K562 (cell line): ENCODE measurements around the gene COASY. TPM values are rescaled to one million over a fixed set of nuclear protein-coding genes. Genes with fewer than 3 reads are reported as not detected.

Experiments used
- ARNT ChIP-seq, 2 experiments: fragments of 450-650 bp; IDR thresholded peaks; 2 replicates each; pipeline ENCODE4 v1.6.1; 2016; ENCODE audit warnings: mild to moderate bottlenecking in 1 of 2
- ATF7 ChIP-seq: fragments of 450-650 bp; IDR thresholded peaks from 2 replicates; pipeline ENCODE4 v1.7.1; 2014; ENCODE audit warnings: mild to moderate bottlenecking, moderate library complexity
- C11orf30 ChIP-seq: fragments of 450-650 bp; IDR thresholded peaks from 2 replicates; pipeline ENCODE4 v1.6.1; 2016; ENCODE audit warnings: low read depth, mild to moderate bottlenecking
- CAMTA2 ChIP-seq: fragments of 250-450 bp; sonication (Bioruptor Pico); conservative IDR thresholded peaks from 2 replicates; pipeline ENCODE4 v1.5.1; 2022
- HCFC1 ChIP-seq: IDR thresholded peaks from 2 replicates; pipeline ENCODE4 v1.6.1; 2012; ENCODE audit warnings: low read depth, low read length, improper control_type of control experiment
- HDAC2 ChIP-seq: fragments of 450-650 bp; IDR thresholded peaks from 2 replicates; pipeline ENCODE4 v1.6.1; 2016; ENCODE audit warnings: mild to moderate bottlenecking
- HLTF ChIP-seq: fragments of 450-650 bp; IDR thresholded peaks from 2 replicates; pipeline ENCODE4 v1.6.1; 2016
- KDM5B ChIP-seq: fragments of 200-600 bp; sonication (generic); IDR thresholded peaks from 2 replicates; pipeline ENCODE4 v1.6.1; 2012; ENCODE audit warnings: low read depth, mild to moderate bottlenecking, moderate library complexity, low read length, control low read depth, inconsistent platforms; ENCODE audit not compliant: insufficient replicate concordance
- NFE2L1 ChIP-seq: fragments of 450-650 bp; IDR thresholded peaks from 2 replicates; pipeline ENCODE4 v1.6.1; 2016; ENCODE audit warnings: missing genetic modification characterization, low read depth, mild to moderate bottlenecking, missing compliant biosample characterization, moderate library complexity, borderline replicate concordance
- PBX2 ChIP-seq, 2 experiments: IDR thresholded peaks in 1 of 2; conservative IDR thresholded peaks in 1 of 2; 2 replicates each; pipeline ENCODE4 v1.6.1; 2016; ENCODE audit warnings: low read depth in 2 of 2, mild to moderate bottlenecking in 1 of 2, missing compliant biosample characterization in 1 of 2, missing genetic modification characterization in 1 of 2, moderate library complexity in 1 of 2
- POLR2AphosphoS5 ChIP-seq: IDR thresholded peaks from 2 replicates; pipeline ENCODE4 v1.6.1; 2011; ENCODE audit warnings: mild to moderate bottlenecking, low read depth, low read length, moderate library complexity; ENCODE audit not compliant: control insufficient read depth, insufficient read depth
- POLR3G ChIP-seq: IDR thresholded peaks from 2 replicates; pipeline ENCODE4 v1.6.1; 2011; ENCODE audit not compliant: insufficient read length, insufficient replicate concordance; ENCODE audit errors: extremely low read depth
- SMAD1 ChIP-seq: fragments of 150-350 bp; IDR thresholded peaks from 2 replicates; pipeline ENCODE4 v1.6.1; 2014; ENCODE audit warnings: low read length, low read depth; ENCODE audit not compliant: partially characterized antibody
- SREBF1 ChIP-seq: fragments of 150-350 bp; IDR thresholded peaks from 2 replicates; pipeline ENCODE4 v1.6.1; 2014; ENCODE audit warnings: antibody characterized with exemption, low read depth, low read length, borderline replicate concordance
- SRF ChIP-seq, 2 experiments: fragments of 250-450, 450-650 bp in 1 of 2; sonication (Bioruptor Pico) in 1 of 2; sonication (generic) in 1 of 2; formaldehyde crosslinking; IDR thresholded peaks; 2 replicates each; pipeline versions ENCODE4 v1.5.0 to v1.5.1; 2020 to 2022; ENCODE audit warnings: mild to moderate bottlenecking in 1 of 2, missing genetic modification reagents in 1 of 2
- TEAD2 ChIP-seq: fragments of 450-650 bp; IDR thresholded peaks from 2 replicates; pipeline ENCODE4 v1.6.1; 2016; ENCODE audit warnings: missing genetic modification characterization, control low read depth, missing compliant biosample characterization
- ZBTB33 ChIP-seq: sonication (generic); formaldehyde crosslinking; IDR thresholded peaks from 2 replicates; pipeline ENCODE4 v1.8.1; 2023; ENCODE audit warnings: mild to moderate bottlenecking, missing genetic modification reagents
- ZNF41 ChIP-seq: fragments of 250-450 bp; sonication (Bioruptor Pico); conservative IDR thresholded peaks from 2 replicates; pipeline ENCODE4 v1.4.0; 2020; ENCODE audit warnings: mild to moderate bottlenecking
- ZNF830 ChIP-seq: fragments of 250-450 bp; sonication (Bioruptor Pico); IDR thresholded peaks from 2 replicates; pipeline ENCODE4 v1.5.0; 2021; ENCODE audit warnings: mild to moderate bottlenecking
- polyA plus RNA-seq, 8 experiments: library from polyadenylated mRNA; depleted of rRNA in 4 of 8; stranded (reverse) in 5 of 8; unstranded in 3 of 8; fragments of >200 nt; fragmentation: Nextera tagmentation in 2 of 8; fragmentation: Illumina TruSeq in 1 of 8; extraction: Ambion mirVana in 2 of 8; extraction: Trizol in 1 of 8; gene quantifications; 2 replicates each; pipeline versions ENCODE4 v1.2.1 to v1.2.3, GENCODE V29; 2011 to 2014; ENCODE audit warnings: inconsistent platforms in 1 of 8, missing spikeins in 1 of 8
- total RNA-seq, 7 experiments: library from RNA; depleted of rRNA in 6 of 7; stranded (reverse); fragments of >200 nt in 6 of 7; fragmentation: Illumina TruSeq in 2 of 7; extraction: Trizol in 2 of 7; gene quantifications; 2 replicates each; pipeline versions ENCODE4 v1.2.1 to v1.2.3, GENCODE V29; 2011 to 2021; ENCODE audit warnings: low replicate concordance in 1 of 7
- TF ChIP-seq, protein P1 (sequence below): sonication (generic); formaldehyde crosslinking; IDR thresholded peaks from 2 replicates; pipeline ENCODE4 v1.8.0; 2022; ENCODE audit warnings: missing genetic modification reagents, mild to moderate bottlenecking, moderate library complexity, borderline replicate concordance

Gene COASY
- total and polyA plus RNA-seq, 9 of the 15 experiments (the other 6 are each of a cell fraction or from before 2014, with no cell fraction given): 25.4 to 175 (median 62.3) TPM

- TF ChIP-seq POLR2AphosphoS5: peak; percentile 70; the same call in 1 of the 2 replicates
- TF ChIP-seq ZNF830 (CRISPR knock-in tag): no peak
- TF ChIP-seq NFE2L1: no peak
- TF ChIP-seq ATF7: peak; percentile 65; the same call in 1 of the 2 replicates
- TF ChIP-seq CAMTA2: 0 out of 2 replicates have a peak, but pooled peaks have one; percentile 77
- no peak for TF ChIP-seq TEAD2 (tag)
- TF ChIP-seq PBX2 (CRISPR knock-in tag; IDR thresholded peaks at IDR 0.05; ENCODE audit: low read depth): 0 out of 2 replicates have a peak, but pooled peaks have one; percentile 39
- TF ChIP-seq PBX2 (tag; conservative IDR thresholded peaks at IDR 0.05; ENCODE audit: low read depth): no peak; the same call in 1 of the 2 replicates
- no peak for TF ChIP-seq HLTF
- TF ChIP-seq, protein P1, sequence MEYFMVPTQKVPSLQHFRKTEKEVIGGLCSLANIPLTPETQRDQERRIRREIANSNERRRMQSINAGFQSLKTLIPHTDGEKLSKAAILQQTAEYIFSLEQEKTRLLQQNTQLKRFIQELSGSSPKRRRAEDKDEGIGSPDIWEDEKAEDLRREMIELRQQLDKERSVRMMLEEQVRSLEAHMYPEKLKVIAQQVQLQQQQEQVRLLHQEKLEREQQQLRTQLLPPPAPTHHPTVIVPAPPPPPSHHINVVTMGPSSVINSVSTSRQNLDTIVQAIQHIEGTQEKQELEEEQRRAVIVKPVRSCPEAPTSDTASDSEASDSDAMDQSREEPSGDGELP: peak; percentile 63
- peak; percentile 73 for TF ChIP-seq KDM5B
- TF ChIP-seq POLR3G: no peak
- TF ChIP-seq SREBF1: no peak
- TF ChIP-seq ZBTB33 (CRISPR knock-in tag): no peak
- TF ChIP-seq HCFC1: peak; percentile 69
- TF ChIP-seq ARNT (IDR thresholded peaks at IDR 0.05): no peak
- TF ChIP-seq ZNF41: no peak
- TF ChIP-seq SMAD1: no peak
- peak; percentile 45 for TF ChIP-seq C11orf30
- peak in 1 of 2 experiments; percentile 62; a peak in 1 of 4 replicates for TF ChIP-seq SRF (CRISPR knock-in tag; IDR thresholded peaks at IDR 0.05)
- 0 out of 2 replicates have a peak, but pooled peaks have one; percentile 7 for TF ChIP-seq HDAC2
These were observed 47.4 kb downstream of the COASY start, which contains the start of the genes RETREG3 and TUBG1 (continued) for GRCh38 chr17:42609182-42609813.
